GM10248 (cell line): ENCODE data around the gene THAP11.

Experiments
- CTCF ChIA-PET: fragments of 300-600 bp; sonication (Branson Sonifier 250); formaldehyde crosslinking; extraction: SDS; loops from one replicate; lab custom pipeline; 2021; ENCODE audit warnings: antibody characterized with exemption; lab: Yijun Ruan, JAX
- POLR2A ChIA-PET: fragments of 350-650 bp; sonication (Branson Sonifier 250); formaldehyde crosslinking; extraction: SDS; loops from one replicate; lab custom pipeline; 2020; ENCODE audit warnings: antibody characterized with exemption; lab: Yijun Ruan, JAX
- DNase-seq: peaks from one replicate; pipeline ENCODE4 v3.0.0; 2012; ENCODE audit errors: extremely low spot score
- TF ChIP-seq, protein P1 (sequence below): IDR thresholded peaks from 2 replicates; pipeline ENCODE4 v1.5.1; 2012; ENCODE audit warnings: mild to moderate bottlenecking, low read depth; ENCODE audit errors: extremely low read depth, missing control alignments, control extremely low read depth

Gene THAP11

DNA sequence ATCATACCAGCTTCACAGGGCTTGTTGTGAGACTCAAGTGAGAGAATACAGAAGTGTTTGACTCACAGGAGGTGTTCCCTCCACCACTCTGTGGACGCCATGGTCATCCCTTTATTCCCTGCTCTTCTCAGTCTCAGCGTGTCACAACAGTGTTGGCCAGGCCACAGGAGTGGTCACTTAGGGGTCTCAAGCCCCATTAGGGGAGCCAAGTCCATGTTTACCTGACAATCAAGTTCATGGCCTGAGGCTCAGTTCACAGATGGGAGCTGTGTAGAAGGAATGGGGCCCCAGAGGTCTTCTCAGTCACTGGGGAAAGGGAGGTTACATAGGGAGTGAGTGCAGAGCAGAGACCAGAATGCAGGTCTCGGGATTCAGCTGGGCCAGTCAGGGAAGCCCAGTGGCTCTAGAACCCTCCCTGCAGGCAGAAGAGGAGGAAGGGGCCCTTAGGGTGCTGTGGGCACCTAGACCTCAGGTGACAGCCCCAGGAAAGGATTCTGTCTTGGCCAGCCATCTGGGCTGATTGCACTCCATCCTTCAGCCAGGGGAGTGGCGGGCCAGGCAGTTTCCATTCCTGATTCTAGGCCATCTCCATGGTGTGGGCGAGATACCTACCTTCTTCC is 14.9 kb downstream of the THAP11 start:
- DNase-seq, result no peak
- TF ChIP-seq, protein P1, sequence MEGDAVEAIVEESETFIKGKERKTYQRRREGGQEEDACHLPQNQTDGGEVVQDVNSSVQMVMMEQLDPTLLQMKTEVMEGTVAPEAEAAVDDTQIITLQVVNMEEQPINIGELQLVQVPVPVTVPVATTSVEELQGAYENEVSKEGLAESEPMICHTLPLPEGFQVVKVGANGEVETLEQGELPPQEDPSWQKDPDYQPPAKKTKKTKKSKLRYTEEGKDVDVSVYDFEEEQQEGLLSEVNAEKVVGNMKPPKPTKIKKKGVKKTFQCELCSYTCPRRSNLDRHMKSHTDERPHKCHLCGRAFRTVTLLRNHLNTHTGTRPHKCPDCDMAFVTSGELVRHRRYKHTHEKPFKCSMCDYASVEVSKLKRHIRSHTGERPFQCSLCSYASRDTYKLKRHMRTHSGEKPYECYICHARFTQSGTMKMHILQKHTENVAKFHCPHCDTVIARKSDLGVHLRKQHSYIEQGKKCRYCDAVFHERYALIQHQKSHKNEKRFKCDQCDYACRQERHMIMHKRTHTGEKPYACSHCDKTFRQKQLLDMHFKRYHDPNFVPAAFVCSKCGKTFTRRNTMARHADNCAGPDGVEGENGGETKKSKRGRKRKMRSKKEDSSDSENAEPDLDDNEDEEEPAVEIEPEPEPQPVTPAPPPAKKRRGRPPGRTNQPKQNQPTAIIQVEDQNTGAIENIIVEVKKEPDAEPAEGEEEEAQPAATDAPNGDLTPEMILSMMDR, result no peak
- POLR2A ChIA-PET, result interaction anchor here (1.0 kb wide), 1 partner anchor 11 kb away, joined by 3 read pairs; the partner anchor contains the start of gene NUTF2
- CTCF ChIA-PET, result interaction anchor here (1.0 to 1.5 kb wide), 5 partner anchors 11 to 184 kb away, joined by 3 to 5 read pairs (median 3); no protein-coding TSS in a partner anchor

DNA sequence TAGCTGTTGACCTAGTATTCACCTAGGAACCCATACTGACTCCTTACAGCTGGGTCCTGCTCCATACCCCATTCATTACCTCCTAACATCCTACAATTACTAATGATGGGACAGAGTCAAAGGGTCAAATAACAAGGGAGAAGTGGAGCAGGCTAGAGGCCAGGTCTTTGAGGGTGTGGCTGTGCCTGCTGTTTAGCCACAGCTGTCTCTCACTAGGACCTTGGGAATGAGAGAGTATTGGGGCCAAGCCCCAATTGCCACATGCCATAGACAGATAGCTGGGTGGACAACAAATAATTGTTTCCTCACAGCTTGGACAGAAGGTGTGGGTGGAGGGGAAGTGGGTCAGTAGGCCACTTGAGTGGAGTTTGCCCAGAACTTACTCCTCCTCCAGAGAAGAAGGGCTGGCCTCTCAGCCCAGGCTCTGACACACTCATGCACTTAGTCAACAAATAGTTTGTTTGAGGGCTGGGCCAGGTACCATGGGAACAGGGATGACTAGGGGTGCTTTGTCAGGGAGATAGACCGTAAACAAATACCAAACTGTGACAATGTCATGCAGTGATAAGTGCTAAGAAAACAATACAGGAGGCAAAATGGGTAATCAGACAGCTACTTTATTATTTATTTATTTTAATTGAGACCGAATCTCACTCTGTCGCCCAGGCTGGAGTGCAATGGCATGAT is 15.6 kb downstream of the THAP11 start:
- POLR2A ChIA-PET, result interaction anchor here (1.0 kb wide), 1 partner anchor 11 kb away, joined by 3 read pairs; the partner anchor contains the start of gene NUTF2
- CTCF ChIA-PET, result interaction anchor here (1.0 to 1.5 kb wide), 4 partner anchors 11 to 41 kb away, joined by 3 to 5 read pairs (median 4); no protein-coding TSS in a partner anchor
- no peak for DNase-seq
- TF ChIP-seq, protein P1, result no peak

DNA sequence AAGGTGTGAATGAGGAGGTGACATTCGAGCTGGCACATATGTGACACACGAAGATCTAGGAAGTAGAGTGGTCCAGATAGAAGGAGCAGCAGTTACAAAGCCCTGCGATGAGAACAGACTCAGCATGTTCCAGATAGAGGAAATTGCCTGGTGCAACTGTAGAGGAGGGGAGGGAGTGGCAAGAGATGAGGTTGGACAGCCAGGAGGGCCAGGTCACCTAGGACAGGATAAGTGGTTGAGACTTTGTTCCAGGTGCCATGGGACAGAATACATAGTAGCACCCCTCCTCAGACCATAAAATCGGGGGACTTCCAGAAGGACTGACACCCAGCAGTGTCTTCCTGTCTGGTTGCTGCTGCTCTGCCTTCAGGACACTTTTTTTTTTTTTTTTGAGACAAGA is 16.4 kb downstream of the THAP11 start:
- DNase-seq, result no peak
- POLR2A ChIA-PET, result no interaction called here
- TF ChIP-seq, protein P1, result no peak
- CTCF ChIA-PET, result interaction anchor here (1.5 to 7.8 kb wide), 2 partner anchors 10 to 42 kb away, joined by 5 to 53 read pairs; no protein-coding TSS in a partner anchor

DNA sequence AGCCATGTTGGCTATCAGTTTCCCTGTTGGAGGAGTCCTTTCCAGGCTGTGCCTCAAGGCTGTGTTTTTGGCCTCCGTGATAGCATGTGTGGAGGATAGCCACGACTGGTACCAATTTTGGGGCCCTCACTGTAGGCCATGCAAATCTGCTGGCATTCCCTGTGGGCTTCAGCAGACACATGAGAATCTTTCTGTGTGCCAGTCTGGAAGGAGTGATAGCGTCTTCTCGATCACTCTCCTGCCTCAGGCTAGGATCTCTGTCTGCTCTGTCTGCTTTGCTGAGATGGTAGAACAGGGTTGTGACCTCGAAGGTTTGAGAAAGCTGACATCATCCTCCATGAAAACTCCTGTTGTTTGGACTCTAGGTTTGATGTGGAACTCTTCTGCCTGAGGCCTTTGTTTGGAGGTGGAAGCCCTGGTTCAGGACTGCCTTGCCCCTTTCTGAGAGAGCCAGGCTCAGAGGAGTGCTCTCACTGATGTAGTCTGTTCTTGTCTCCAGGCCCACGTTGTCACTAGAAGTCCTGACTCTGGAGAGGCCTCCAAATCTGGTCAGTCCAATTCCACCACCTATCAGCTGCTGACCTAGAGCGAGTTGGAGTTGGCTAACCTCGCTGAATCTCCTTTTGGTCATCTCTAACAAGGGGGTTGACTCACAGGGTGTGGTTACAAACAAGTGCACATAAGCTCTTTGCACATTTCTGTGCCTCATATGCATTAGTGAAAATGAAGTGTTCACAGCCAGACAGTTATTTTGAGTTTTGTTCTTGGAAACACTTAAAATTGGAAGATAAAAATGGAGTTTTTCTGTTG is 18.7 kb downstream of the THAP11 start:
- DNase-seq, result no peak
- TF ChIP-seq, protein P1, result no peak
- ChIA-PET POLR2A (interaction anchor here (1.4 kb wide), 1 partner anchor 18 kb away, joined by 3 read pairs; no protein-coding TSS in a partner anchor), CTCF (interaction anchor here (1.0 to 7.8 kb wide), 7 partner anchors 17 to 340 kb away, joined by 3 to 53 read pairs (median 7); partner anchors contain the start of gene NRN1L)

DNA sequence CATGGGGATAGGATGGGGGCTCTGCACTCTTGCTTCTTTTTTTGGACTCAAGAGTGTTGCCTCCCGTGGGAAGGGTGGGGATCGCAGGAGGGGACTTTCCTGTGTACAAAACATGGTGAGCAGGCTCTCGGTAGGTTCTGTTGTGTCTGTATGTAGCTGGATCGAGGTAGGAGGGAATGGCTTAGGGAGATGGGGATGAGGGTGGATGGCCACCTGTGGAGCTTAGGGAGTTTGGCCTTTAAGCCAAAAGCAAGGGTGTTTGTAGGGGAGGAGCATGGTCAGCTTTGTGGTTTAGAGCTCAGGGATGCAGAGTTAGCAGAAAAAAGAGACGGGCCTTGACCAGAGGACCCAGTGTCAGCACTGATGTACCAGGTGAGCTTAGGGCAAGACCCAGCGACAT is 19.8 kb downstream of the THAP11 start:
- ChIA-PET CTCF (interaction anchor here (2.3 to 7.8 kb wide), 5 partner anchors 10 to 341 kb away, joined by 7 to 53 read pairs (median 12); partner anchors contain the start of gene NRN1L), POLR2A (interaction anchor here (0.6 to 1.4 kb wide), 2 partner anchors 17 to 40 kb away, joined by 3 read pairs; no protein-coding TSS in a partner anchor)
- DNase-seq, result no peak
- TF ChIP-seq, protein P1, result no peak
